AG09309 (cell line): ENCODE data around the gene RAI14.
"Not testable (repeated sequence)": the region's sequence is repeated elsewhere in the genome, so short reads cannot be mapped to it uniquely, and the experiment has no call there.

ENCODE experiments used
- DNase-seq: peaks from one replicate; pipeline ENCODE4 v3.0.0-alpha.2; 2010; ENCODE audit warnings: low read depth
- H3K4me3 ChIP-seq: 2 replicates; pipeline ENCODE4 v1.5.1; 2011; ENCODE audit warnings: mild to moderate bottlenecking, low read depth, low read length, moderate library complexity; ENCODE audit not compliant: control insufficient read depth
- CTCF ChIP-seq: IDR thresholded peaks from 2 replicates; pipeline ENCODE4 v1.5.1; 2011; ENCODE audit warnings: mild to moderate bottlenecking, low read depth, low read length, inconsistent platforms; ENCODE audit not compliant: insufficient read depth, control insufficient read depth; ENCODE audit errors: missing control alignments

The RAI14 gene

GRCh38 chr5:34742061-34742460, 85.9 kb downstream of the RAI14 start:
- H3K4me3 ChIP-seq, result no peak overlapping the region
- TF ChIP-seq CTCF, result no peak
- DNase-seq, result no peak

GRCh38 chr5:34743878-34744277, 87.8 kb downstream of the RAI14 start:
- no peak for TF ChIP-seq CTCF
- DNase-seq, result peak; percentile 88
- H3K4me3 ChIP-seq, result no peak overlapping the region

GRCh38 chr5:34748431-34748830, 92.3 kb downstream of the RAI14 start:
- no peak overlapping the region for H3K4me3 ChIP-seq
- DNase-seq, result no peak
- TF ChIP-seq CTCF, result no peak

- no peak for TF ChIP-seq CTCF
Observed at GRCh38 chr5:34749431-34749873, 93.3 kb downstream of the RAI14 start.

GRCh38 chr5:34750206-34750605, 94.1 kb downstream of the RAI14 start:
- H3K4me3 ChIP-seq, result no peak overlapping the region
- no peak for TF ChIP-seq CTCF
- DNase-seq, result no peak

More at GRCh38 chr5:34749431-34749873, 93.3 kb downstream of the RAI14 start:
- no peak overlapping the region for H3K4me3 ChIP-seq
- peak; percentile 56 for DNase-seq

GRCh38 chr5:34751807-34752736, 95.9 kb downstream of the RAI14 start:
- H3K4me3 ChIP-seq, result no peak overlapping the region
- no peak for TF ChIP-seq CTCF
- no peak for DNase-seq

- not testable (repeated sequence) for H3K4me3 ChIP-seq, DNase-seq
Observed at GRCh38 chr5:34753236-34753635, 97.1 kb downstream of the RAI14 start.
